HPDE6-E6E7 (cell line): ENCODE results near the gene MRPL21.
"Not testable (repeated sequence)": the region's sequence is repeated elsewhere in the genome, so short reads cannot be mapped to it uniquely, and the experiment has no call there.

Experiments
- DNase-seq: peaks from one replicate; pipeline ENCODE4 v3.0.0; 2011; ENCODE audit warnings: missing footprints; ENCODE audit errors: extremely low spot score

The MRPL21 gene

GRCh38 chr11:68911731-68912130 is 8.1 kb upstream of the MRPL21 start:
- DNase-seq = no peak

GRCh38 chr11:68910965-68911364 is 7.3 kb upstream of the MRPL21 start:
- no peak for DNase-seq

DNA sequence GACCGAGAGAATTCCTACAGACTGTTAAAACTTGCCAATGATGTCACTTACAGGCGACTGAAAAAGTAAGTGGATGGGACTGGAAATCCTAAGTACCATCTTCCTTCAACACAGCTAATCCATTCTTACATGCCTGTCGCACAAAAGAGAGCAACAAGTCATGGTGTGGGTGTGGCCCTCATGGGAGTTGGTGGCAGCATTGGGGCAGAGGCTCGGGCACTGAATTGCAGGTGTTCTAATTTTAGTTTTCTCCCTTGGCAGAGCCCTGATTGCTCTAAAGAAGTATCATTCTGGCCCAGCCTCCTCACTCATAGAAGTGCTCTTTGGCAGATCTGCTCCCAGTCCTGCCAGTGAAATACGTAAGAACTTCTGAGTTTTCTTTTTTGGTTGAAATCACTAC is 4.6 kb upstream of the MRPL21 start:
- no peak for DNase-seq

DNA sequence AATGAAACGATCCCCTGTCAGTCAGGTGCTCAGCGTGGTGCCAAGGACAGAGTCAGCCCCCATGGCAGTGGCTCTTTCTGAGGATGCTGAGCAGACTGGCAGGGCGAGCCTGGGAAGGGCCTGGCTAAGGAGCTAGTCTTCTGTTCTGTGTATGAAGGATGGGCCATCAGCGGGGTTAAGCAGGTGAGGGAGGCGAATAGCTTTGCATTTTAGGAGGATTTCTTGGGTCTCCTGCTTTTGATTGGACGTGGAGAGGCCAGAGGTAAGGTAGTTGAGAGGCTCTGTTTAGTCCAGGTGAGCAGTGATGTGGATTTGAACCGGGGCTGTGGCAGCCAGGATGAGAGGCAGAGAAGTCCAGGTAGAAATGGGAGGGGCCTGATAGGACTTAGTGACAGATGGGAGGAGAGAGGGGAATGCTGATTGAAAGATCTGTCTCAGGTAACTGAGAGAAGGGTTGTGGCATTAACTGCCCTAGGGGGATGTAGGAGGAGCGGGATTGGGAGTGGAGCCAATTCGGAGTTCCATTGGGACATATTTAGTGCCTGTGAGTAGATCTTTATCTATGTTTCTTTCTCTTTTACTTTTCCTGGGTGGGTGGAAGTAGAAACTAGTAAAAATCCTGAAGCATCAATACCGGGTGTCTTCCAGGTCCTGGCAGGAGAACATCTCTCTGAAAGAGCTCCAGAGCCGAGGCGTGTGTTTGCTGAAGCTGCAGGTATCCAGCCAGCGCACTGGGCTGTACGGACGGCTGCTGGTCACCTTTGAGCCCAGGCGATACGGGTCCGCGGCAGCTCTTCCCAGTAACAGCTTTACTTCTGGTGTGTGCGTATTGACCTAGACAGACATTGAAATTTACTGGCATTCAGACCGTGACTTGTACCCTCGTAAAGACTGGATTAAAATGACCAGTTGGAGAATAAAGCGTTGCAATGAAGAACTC is 2.1 kb upstream of the MRPL21 start:
- no peak for DNase-seq

DNA sequence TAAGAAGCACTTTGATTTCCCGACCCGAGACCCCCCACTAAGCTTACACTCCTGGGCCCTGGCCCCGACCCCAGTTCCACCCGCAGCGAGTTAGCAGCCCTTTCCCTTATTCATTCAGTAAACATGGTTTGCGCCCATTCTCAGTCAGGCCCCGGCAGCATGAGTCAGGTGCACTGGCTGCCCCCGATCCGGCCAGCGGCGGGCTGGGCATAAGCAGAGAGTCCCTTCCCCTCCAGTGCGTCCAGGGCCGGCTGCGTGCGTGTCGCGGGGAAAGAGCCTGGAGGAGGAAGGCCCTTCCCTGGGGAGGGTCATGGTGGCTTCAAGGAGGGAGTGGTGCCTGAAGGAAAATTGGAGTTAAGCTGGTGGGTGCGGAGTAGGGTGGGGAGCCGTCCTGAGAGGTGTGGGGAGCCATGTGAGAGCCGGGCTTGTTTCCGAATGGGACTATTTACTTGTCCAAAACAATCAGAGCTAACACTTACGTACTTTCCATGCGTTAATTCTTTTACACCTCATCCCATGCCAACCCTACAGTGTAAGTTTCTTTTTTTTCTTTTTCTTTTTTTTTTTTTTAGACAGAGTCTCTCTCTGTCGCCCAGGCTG is 716 bp upstream of the MRPL21 start:
- DNase-seq = no peak

DNA sequence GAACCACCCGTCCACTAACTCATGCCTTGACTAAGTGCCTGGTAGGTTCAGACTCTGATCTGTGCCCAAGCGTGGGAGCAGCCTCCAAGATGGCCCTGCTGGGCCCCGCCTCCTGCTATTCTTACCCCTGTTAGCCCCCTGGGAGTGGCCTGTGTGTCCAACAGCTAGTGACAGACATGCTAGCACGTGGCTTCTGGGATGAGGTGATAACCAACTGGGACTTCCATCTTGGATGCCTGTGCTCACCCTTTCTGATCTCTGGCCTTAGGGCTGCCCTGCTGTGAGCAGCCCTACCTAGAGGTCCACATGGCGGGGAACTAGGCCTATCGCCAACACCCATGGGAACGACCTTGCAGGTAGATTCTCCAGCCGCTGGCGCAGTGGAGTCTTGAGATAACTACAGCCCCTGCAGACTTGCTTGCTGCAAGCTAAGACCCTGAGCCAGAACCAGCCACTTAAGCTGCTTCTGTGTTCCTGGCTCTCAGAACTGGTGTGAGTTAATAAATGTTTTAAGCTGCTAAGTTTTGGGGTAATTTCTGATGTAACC is 2.7 kb downstream of the MRPL21 start:
- no peak for DNase-seq

DNA sequence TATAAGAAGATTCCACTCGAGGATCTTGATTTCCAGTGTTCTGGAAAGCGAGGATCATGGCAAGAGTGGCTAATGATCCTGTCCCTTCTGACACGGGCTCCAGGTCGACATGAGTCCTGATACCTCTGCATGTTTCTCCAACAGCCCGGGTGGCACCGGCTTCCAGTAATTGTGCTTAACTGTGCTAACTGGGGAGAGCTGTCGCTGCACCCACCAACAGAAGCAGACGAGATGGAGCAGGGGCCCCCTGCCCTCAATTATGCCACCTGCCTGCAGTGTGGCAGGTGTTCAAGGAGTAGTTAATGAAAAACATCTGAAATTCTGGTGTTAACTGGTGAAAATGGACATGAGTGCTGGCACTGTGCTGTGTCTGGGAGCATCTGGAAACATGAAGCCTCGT is 6.2 kb downstream of the MRPL21 start:
- DNase-seq = no peak

DNA sequence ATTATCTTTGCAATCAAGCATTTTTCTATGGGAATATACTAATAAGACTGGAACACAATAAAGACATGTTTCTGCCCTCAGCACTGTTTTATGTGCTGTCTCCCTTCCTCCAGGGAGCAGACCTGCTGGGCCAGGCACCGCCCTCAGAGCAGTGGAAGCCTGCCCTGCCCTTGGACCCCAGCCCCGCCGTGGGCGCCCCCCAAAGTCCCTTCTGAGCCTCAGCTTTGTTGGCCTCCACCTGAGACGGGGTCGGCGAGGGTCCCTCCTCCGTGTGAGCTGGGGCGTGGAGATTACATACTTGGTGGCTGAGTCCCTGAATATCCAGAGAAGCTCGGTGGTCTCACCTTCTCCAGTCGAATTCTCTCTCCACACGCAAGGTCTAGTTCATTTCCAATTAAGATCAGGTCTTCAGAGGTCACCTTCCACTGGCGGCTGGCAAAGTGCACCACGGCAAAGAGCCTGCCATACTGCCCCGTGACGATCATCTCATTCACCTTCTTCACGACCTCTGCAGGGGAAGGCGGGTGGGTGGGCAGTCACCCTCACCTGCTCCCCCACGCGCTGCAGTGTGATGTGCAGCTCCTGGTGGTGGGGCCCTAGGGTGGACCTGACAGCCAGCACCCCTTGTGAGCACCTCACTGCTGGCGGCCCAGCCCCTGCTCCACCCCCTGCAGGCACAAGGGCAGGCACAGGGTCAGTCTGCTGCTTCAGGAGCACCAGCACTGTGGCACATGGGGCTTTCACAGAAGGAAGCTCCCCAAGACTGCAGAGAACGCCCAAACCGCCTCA is 7.3 kb downstream of the MRPL21 start:
- no peak for DNase-seq

- DNase-seq = no peak
Observed at GRCh38 chr11:68893282-68893681, 10.3 kb downstream of the MRPL21 start.

DNA sequence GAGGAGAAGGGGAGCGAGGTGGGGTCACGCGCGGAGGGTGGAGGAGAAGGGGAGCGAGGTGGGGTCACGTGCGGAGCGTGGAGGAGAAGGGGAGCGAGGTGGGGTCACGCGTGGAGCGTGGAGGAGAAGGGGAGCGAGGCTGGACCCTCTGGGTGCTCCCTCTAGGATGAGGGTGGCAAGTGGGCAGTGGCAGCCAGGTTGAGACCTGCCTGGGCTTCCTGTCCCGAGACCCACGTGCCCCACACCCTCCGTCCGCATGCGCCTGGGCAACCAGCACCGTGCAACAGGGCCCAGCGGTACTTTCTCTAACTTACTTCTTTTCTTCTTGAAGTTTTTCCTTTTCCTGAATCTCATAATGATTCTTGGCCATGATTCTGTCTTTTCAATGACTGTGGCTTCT is 11.1 kb downstream of the MRPL21 start:
- DNase-seq = no peak

DNA sequence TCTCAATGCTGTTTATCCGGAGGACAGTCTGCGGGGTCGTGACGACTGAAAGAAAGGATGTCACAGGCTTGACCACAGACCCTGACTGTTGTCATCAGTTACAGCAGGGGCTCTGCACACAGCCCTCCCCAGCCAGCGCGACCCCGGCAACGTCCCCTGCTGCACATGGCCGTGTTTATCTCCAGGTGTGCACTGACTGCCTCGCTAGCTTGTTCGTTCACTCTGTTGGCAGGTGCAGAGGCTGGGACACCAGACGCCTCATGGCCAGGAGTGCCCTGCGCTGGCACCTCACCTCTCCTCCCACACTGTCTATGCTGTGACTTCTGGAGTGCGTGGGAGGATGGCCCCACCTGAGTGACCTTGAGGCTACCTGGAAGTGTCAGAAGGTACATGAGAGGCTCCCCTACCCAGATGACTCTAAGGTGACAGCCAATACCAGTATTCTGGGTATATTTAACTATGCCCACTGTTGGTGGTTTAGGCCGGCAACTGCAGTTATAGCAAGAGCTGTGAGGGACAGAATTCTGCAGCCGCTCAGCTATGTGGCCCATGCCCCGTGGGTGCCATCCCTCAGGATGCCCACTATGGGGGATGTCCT is 12.2 kb downstream of the MRPL21 start:
- no peak for DNase-seq

DNA sequence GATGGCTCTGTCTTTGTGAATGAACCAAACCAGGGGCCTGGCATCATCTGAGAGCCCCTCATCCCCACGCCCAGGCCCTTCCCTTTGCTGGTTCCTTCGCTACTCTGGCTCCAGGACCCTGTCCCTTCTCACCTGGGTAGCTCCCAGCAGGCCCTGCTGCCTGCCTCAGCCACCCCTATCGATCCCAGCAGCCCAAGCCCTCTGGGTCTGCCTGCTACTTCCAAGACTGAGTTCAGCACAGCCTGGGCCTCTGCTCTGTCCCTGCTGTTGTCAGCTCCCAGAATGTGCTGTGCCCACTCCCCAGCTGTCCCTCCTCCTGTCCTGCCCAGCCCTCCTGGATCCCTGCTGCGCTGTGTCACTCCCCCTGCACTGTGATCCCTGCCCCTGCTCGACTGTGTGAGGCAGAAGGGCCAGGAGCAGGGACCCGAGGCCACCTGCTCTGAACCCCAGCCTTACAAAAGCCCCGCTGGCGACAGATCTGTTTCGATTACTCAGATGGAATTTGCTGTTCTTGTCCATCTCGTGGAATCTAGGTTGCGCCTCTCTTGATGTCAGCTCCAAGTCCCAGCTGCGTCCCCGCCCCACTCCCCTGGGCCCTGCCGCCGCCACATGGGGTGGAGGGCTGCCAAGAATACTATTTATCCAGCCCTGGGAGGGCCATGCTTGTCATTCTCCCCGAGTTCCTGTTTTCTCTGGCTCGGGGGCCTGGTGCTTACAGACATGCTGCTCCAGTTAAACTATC is 13.0 kb downstream of the MRPL21 start:
- no peak for DNase-seq

- no peak for DNase-seq
Observed at GRCh38 chr11:68889948-68890446, 13.6 kb downstream of the MRPL21 start.

GRCh38 chr11:68884827-68885226 is 18.8 kb downstream of the MRPL21 start:
- DNase-seq = not testable (repeated sequence)

DNA sequence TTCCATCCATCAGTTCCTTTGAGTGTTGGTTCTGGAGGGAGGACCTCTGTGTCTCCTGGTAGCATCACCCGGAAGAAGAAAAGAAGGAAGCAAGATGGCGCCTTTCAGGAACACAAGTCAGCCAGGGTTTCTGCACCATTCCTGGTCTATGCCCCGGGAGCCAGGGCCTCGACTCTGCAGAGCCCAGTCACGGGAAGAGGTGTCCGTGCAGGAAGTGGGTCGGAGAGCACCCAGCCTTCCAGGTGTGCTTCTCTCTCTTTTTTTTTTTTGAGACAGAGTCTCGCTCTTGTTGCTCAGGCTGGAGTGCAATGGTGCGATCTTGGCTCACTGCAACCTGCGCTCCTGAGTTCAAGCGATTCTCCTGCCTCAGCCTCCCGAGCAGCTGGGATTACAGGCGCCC is 21.2 kb downstream of the MRPL21 start:
- DNase-seq = no peak

DNA sequence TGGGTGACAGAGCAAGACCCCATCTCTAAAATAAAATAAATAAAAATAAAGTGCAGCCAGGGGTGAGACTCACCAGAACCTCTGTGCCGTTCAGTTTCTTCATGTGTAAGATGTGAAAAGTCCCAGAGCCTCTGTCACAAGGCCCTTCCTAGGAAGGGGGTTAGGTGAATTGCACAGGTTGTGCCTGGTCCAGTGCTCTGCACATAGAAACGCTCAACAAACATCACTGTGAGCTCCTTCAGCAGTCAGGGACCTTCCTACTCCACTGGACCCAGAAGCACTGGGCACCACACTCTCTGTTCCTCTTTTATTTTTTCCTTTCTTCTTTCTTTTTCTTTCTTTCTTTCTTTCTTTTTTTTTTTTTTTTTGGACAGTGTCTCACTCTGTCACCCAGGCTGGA is 22.3 kb downstream of the MRPL21 start:
- no peak for DNase-seq

GRCh38 chr11:68880851-68881250 is 22.8 kb downstream of the MRPL21 start:
- DNase-seq = no peak

- no peak for DNase-seq
Observed at GRCh38 chr11:68878022-68878421, 25.6 kb downstream of the MRPL21 start.

- DNase-seq = no peak
Observed at GRCh38 chr11:68872216-68873003, 31.2 kb downstream of the MRPL21 start.

GRCh38 chr11:68870470-68870869 is 33.2 kb downstream of the MRPL21 start:
- DNase-seq = no peak
